GM23248 (cell line): Measurements from ENCODE around the gene VDAC1.

Source experiments
- EZH2 ChIP-seq: fragments of 200-600 bp; sonication (generic); IDR thresholded peaks from 2 replicates; pipeline ENCODE4 v1.6.1; 2018; ENCODE audit warnings: antibody characterized with exemption, mild to moderate bottlenecking; ENCODE audit not compliant: insufficient read depth, poor library complexity, severe bottlenecking
- EZH2phosphoT487 ChIP-seq: fragments of 200-600 bp; sonication (generic); IDR thresholded peaks from 2 replicates; pipeline ENCODE4 v1.6.1; 2018; ENCODE audit warnings: antibody characterized with exemption, moderate library complexity, mild to moderate bottlenecking, low read depth; ENCODE audit not compliant: insufficient read depth

DNA sequence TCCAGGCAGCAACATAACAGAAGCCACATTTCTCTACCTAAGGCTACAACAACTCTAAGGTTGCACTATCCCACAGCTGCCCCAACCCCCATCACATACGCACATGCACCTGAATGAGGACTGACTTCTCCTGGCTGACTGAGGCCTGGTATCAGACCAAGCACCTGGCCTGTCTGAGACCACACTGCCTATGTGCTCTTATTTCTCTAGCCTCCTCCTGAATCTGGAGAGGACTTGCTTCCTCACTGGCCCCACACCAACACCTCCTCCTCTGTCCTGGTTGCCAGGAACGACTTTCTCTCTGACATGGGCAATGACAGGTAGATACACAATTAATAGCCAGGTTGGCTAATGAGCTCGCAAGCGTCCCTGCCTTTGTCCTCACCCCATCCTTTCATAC is 14.9 kb upstream of the VDAC1 start:
- TF ChIP-seq EZH2phosphoT487 (no peak), EZH2 (no peak)
